Transverse colon (tissue), 4 donors: ENCODE data around the gene IGSF3.

ENCODE experiments used
- EP300 ChIP-seq: sonication (generic); formaldehyde crosslinking; IDR thresholded peaks from one replicate; pipeline ENCODE4 v1.6.1; 2017; ENCODE audit warnings: antibody characterized with exemption, low read depth
- POLR2AphosphoS5 ChIP-seq, 3 donors: sonication (generic); formaldehyde crosslinking; IDR thresholded peaks; one replicate each; pipeline ENCODE4 v1.6.1; 2016; ENCODE audit warnings: antibody characterized with exemption in 3 of 3
- TF ChIP-seq, protein P1 (sequence below), 5 experiments: fragments of 200-600 bp in 3 of 5; fragments of 450-650 bp in 2 of 5; sonication (generic) in 3 of 5; IDR thresholded peaks; 1 replicate in 2 of 5; 2 replicates in 3 of 5; pipeline ENCODE4 v1.5.1; 2016 to 2017; ENCODE audit warnings: antibody characterized with exemption in 5 of 5, inconsistent platforms in 3 of 5, mild to moderate bottlenecking in 2 of 5, moderate library complexity in 1 of 5

DNA sequence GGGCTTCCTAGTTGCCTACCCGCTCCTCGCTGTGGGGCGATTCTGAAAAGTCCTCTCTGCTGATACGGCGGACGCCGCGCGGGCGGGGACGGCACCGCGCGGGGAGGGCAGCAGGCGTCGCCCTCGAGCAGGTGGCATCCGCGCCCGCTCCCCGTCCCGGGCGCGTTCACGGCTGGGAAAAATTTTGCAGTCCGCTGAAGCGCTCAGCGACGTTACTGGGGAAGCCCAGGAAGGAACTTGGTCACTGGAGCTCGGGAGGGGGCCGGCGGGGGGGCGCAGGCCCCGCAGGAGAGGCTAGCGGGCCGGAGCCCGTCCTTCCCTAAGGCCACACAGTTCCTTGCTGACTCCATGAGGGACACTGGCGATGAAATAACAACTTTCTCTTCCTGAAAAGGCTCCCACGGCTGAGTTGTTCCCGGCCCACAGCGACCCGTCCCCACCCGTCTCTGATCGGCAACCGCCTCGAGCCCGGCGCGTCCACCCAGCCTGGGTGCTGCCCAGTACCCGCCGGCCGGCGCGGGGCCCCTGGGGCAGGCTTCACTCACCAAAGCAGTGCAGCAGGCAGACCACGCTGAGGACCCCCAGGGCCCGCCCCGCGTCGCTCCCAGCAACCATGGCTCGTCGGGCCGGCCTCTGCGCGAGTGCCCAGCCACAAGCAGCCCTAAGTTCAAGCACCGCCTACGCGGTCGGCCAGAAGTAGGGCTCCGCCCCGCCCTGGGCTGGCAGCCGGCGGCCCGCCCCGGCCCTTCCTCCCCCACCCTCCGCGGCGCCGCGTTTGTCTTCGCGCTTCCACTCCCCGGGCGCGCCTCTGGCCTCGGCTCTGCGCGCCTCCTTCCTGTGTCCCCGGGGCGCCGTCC, 96.9 kb downstream of the IGSF3 start, which contains the start of gene CD58:
- TF ChIP-seq, protein P1, sequence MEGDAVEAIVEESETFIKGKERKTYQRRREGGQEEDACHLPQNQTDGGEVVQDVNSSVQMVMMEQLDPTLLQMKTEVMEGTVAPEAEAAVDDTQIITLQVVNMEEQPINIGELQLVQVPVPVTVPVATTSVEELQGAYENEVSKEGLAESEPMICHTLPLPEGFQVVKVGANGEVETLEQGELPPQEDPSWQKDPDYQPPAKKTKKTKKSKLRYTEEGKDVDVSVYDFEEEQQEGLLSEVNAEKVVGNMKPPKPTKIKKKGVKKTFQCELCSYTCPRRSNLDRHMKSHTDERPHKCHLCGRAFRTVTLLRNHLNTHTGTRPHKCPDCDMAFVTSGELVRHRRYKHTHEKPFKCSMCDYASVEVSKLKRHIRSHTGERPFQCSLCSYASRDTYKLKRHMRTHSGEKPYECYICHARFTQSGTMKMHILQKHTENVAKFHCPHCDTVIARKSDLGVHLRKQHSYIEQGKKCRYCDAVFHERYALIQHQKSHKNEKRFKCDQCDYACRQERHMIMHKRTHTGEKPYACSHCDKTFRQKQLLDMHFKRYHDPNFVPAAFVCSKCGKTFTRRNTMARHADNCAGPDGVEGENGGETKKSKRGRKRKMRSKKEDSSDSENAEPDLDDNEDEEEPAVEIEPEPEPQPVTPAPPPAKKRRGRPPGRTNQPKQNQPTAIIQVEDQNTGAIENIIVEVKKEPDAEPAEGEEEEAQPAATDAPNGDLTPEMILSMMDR (IDR thresholded peaks at IDR 0.05) = peak; percentile 64 to 85 (median 78)
- TF ChIP-seq POLR2AphosphoS5 (IDR thresholded peaks at IDR 0.05) (peak; percentile 83 to 92 (median 91)), EP300 (no peak)
